Stimulated activated CD8-positive, alpha-beta memory T cell treated with anti-CD3 and anti-CD28 coated beads, Interleukin-7, amount 100 ng/mL, for 1 hour (primary cell): ENCODE results near the gene STEAP4.

Source experiments
- DNase-seq, 2 donors: peaks; one replicate each; pipeline ENCODE4 v3.0.0-alpha.2; 2020; ENCODE audit warnings: low read depth in 2 of 2

STEAP4 gene

DNA sequence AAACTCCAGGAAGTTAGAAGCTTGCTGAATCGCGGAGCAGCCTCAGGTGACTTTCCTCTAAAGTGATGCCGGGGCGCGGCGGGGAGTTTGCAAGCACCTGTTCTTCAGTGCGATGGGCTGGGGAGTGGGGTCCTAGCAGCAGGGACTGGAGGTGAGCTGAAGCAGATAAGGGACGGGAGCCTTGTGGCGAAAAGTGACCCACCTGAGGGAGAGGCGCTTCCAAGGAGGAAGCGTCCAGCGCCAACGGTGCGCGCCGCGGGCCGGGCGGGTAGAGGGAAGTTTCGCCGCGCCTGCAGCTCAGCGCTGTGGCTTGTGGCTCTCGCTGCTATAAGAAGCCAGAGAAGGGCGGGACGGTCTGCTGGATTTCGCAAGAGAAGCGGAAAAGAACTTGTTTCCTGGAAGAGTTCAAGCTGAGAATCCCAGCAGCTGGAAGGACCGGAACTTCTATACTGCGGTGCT is at the start of gene STEAP4:
Gene STEAP4 (minus strand): TSS at position 305 of the 459 bp plus-strand sequence. CDS start 22,625 bp downstream, outside the sequence.
- no peak for DNase-seq

DNA sequence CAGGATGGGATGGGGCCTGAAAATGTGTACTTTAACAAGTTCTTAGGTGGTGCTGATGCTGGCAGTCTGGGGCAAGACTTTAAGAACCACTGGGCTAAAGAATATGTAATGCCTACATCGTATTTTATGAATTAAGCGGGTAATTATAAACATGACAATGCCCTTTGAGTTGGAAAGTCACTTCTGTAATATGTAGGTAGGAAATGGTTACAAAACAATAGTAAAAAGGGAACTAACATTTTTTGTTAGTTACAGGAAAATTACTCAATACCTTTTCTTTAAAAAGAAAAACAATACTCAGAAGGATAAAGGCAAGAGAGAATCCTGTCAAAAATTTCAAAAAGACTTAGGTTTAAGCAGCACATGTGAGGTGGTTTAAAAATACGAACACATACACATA is 48.3 kb upstream of the STEAP4 start:
- no peak for DNase-seq

- DNase-seq = no peak
These were observed 43.4 kb upstream of the STEAP4 start for GRCh38 chr7:88350118-88350517.

GRCh38 chr7:88347517-88347916 is 40.8 kb upstream of the STEAP4 start:
- DNase-seq = no peak

GRCh38 chr7:88347090-88347489 is 40.4 kb upstream of the STEAP4 start:
- DNase-seq = no peak

DNA sequence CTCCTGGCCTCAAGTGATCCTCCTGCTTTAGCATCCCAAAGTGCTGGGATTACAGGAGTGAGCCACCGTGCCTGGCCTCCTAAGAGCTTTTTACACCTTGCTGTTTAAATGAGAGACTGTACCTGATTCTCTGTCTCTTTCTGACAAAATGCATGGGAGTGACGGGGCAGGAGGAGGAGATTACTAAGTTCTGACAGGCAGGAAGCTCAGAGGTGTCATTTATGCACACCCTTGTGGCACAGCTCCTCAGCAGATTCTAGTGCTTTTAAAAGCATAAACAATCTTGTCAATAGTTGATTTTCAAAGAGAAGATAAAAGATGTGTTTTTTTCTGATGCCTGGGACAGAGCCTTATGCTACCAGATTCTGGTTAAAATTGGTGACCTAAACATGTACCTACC is 39.7 kb upstream of the STEAP4 start:
- no peak for DNase-seq

DNA sequence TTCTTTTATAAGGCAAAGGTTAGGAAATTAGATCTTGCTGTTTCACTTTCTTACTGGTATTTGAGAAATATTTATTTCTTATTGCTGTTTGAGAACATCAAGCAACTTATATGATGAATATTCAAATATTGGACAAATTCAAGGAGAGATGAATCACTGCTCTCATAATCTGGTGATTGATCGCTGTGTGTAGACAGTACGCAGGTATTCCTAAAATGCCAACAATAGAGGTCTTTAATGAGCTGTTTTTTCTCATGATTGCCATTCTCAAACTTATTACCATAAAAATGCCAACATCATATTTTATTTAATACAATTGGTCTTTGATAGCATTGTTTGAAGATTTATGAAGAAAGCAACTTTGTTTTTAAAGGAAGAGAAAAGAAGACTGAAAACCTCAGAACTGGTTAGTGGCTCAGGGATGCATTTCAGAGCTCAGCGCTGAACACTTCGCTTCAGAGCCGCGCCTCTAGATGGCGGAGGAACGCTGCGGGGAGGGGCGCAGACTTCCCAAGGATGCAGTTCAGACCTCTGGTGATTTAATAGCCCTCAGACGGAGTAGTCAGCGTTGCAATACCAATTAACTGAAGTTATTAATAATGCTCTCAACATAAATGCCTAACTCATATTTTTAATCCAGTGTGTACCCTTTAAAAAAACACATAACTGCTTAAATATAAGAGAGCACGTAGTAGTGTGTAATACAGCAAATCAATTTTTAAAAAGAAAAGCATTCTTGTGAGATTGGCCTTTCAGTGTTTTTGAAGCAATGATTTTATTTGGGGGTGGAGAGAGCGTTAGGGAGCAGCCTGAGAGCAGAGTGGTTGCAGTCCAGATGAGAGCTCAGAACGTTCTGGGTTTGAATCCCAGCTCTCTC is 38.5 kb upstream of the STEAP4 start:
- DNase-seq = no peak

GRCh38 chr7:88344271-88344670 is 37.6 kb upstream of the STEAP4 start:
- DNase-seq = no peak

DNA sequence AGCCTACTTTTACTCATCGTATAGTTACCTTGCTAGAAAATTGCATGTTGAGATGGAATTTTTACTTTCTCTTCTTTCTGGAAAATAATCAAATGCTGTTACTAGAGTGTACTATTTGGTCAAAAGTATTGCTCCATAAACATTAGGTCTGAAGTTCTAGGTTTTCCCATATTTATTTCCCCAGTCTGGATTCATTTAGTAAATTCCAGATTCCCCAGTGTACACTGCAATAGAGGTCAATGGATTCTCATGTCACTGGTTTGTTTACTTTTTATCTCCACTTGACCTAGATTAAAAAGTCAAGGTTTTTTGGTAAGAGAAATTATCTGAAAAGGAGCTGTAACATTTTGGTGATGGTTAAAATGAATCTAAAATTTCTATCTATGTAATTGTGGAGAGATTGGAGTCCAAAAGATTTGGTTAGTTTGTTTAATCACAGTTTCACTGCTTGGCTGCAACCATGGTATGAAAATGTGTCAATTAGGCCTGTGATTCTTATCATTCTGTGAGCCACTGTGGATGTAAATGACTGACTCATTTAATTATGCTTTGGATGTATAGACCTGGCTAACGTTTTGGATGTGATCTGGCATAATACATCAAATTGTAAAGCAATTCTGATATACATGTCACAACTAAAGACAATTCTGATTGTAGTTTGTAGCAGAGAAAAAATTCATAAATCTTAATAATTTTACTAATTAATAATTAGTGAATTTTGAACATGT is 32.7 kb upstream of the STEAP4 start:
- DNase-seq = no peak

- DNase-seq = no peak
These were observed 31.8 kb upstream of the STEAP4 start for GRCh38 chr7:88338503-88338902.

- DNase-seq = no peak
These were observed 30.9 kb upstream of the STEAP4 start for GRCh38 chr7:88337572-88337971.

DNA sequence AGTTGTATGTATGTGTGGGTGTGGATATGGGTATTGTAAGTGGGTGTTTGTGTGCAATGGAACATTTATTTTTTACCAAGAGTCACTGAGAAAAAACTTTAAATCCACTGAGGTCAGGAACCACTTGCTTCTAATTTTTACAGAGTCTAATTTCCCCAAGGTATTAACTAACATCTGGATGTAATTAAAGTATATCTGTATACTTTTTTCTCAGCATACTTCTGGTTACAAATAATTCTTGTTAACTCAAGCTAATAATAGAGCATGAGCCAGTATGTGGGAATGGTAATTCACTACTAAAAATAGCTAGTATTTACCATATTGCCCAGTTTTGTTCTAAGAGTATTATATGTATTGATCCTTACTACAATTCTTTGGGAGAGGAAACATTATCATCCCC is 24.6 kb upstream of the STEAP4 start:
- no peak for DNase-seq

GRCh38 chr7:88329532-88330463 is 23.1 kb upstream of the STEAP4 start:
- no peak for DNase-seq

- no peak for DNase-seq
These were observed 22.1 kb upstream of the STEAP4 start for GRCh38 chr7:88328787-88329186.

- DNase-seq = no peak
These were observed 18.0 kb upstream of the STEAP4 start for GRCh38 chr7:88324699-88325098.

GRCh38 chr7:88322151-88322550 is 15.5 kb upstream of the STEAP4 start:
- no peak for DNase-seq

- DNase-seq = no peak
These were observed 15.0 kb upstream of the STEAP4 start for GRCh38 chr7:88321694-88322093.

DNA sequence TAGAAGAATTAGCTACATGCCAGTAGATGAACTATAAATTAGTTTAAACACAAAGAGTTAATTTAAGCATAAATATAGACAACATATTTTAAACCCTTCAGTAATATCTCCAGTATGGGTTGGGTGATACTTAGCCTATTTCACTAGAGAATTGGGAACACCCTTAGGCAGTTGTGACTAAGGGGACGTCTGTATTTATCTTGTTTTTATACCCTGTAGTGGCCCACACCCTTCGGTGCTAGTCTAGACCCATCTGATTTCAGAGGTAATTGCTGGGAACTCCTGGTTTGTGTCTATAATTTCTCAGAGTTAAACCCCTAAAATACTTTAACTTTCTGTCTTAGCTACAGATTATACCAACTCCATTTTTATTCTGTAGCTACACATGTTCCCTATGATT is 11.5 kb upstream of the STEAP4 start:
- no peak for DNase-seq

DNA sequence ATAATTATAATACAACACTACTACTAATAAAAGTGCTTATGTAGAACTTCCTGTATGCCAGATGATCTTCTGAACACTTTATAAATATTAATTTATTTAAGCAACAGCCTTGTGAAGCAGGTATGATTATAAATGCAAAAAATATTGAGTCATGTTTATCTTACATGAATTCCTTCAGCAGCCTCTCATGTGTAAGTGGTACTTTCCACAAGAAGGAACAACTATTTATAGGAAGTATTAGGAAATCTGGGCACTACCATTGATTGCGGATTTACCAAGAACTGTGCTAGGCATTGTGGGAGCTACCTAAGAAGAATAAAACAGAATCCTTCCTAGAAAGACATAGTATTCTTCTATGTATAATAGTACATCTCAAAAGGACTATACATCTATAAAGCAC is 10.7 kb upstream of the STEAP4 start:
- no peak for DNase-seq

DNA sequence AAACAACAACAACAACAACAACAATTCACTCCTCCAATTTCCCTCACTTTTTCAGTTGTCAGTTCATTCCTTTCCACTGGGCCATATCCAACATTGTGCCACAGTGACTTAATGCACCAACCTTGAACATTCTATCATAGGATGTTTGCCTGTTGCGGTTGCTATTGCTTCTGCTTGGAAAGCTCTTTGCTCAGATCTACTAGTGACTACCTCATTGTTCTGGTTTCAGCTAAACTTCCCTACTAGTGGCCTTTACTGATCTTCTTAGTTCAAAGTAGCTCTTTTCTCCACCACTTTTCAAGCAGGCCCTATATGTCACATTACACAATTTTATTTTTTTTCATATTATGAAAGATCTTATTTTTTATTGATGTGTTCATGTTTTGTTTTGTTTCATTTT is 9.8 kb upstream of the STEAP4 start:
- DNase-seq = no peak

- no peak for DNase-seq
These were observed 8.8 kb upstream of the STEAP4 start for GRCh38 chr7:88315522-88315921.

- no peak for DNase-seq
These were observed 7.4 kb upstream of the STEAP4 start for GRCh38 chr7:88314061-88314491.
